Rectal smooth muscle tissue (tissue), 1 donor: ENCODE measurements around the gene AIP.

Experiments
- H3K27ac ChIP-seq: one replicate; pipeline ENCODE4 v1.7.0; 2013; ENCODE audit warnings: low read depth, low read length, inconsistent platforms
- H3K27me3 ChIP-seq: one replicate; pipeline ENCODE4 v1.7.0; 2013; ENCODE audit warnings: low read length; ENCODE audit not compliant: control insufficient read depth, insufficient read depth
- H3K36me3 ChIP-seq: one replicate; pipeline ENCODE4 v1.7.0; 2013; ENCODE audit warnings: low read length; ENCODE audit not compliant: control insufficient read depth, insufficient read depth
- H3K4me1 ChIP-seq: one replicate; pipeline ENCODE4 v1.7.0; 2013; ENCODE audit warnings: low read length; ENCODE audit not compliant: control insufficient read depth, insufficient read depth
- H3K4me3 ChIP-seq: one replicate; pipeline ENCODE4 v1.7.0; 2013; ENCODE audit warnings: low read length
- H3K9ac ChIP-seq: one replicate; pipeline ENCODE4 v1.7.0; 2013; ENCODE audit warnings: low read length

Gene AIP

GRCh38 chr11:67439321-67440228 lies 43.3 kb upstream of the AIP start:
- peaks cover 9% of the 10 kb centered on the region for H3K36me3 ChIP-seq
- H3K9ac ChIP-seq = no peak overlapping the region
- H3K27me3 ChIP-seq = no peaks in the 10 kb centered on the region
- no peak overlapping the region for H3K4me3 ChIP-seq
- no peaks in the 10 kb centered on the region for H3K4me1 ChIP-seq
- peak overlapping the region; percentile 11 for H3K27ac ChIP-seq

- Histone ChIP-seq H3K4me3 (no peak overlapping the region), H3K36me3 (peaks cover 6% of the 10 kb centered on the region), H3K4me1 (no peaks in the 10 kb centered on the region), H3K27me3 (no peaks in the 10 kb centered on the region), H3K9ac (no peak overlapping the region), H3K27ac (no peak overlapping the region)
Measured at GRCh38 chr11:67440229-67441097, 42.4 kb upstream of the AIP start.

GRCh38 chr11:67441098-67441563 lies 41.7 kb upstream of the AIP start:
- Histone ChIP-seq H3K36me3 (peaks cover 3% of the 10 kb centered on the region), H3K4me3 (no peak overlapping the region), H3K4me1 (no peaks in the 10 kb centered on the region), H3K27ac (no peak overlapping the region), H3K9ac (no peak overlapping the region), H3K27me3 (no peaks in the 10 kb centered on the region)

- no peak overlapping the region for H3K9ac ChIP-seq
- no peaks in the 10 kb centered on the region for H3K4me1 ChIP-seq
- peaks cover 3% of the 10 kb centered on the region for H3K36me3 ChIP-seq
- peak overlapping the region; percentile 73 for H3K4me3 ChIP-seq
- H3K27ac ChIP-seq = no peak overlapping the region
- H3K27me3 ChIP-seq = no peaks in the 10 kb centered on the region
Measured at GRCh38 chr11:67441731-67442351, 41.0 kb upstream of the AIP start.

GRCh38 chr11:67442504-67443404 lies 40.1 kb upstream of the AIP start:
- peak overlapping the region; percentile 73 for H3K4me3 ChIP-seq
- no peaks in the 10 kb centered on the region for H3K4me1 ChIP-seq
- peaks cover under 1% of the 10 kb centered on the region for H3K36me3 ChIP-seq
- H3K27me3 ChIP-seq = no peaks in the 10 kb centered on the region
- peak overlapping the region; percentile 88 for H3K27ac ChIP-seq
- peak overlapping the region; percentile 45 for H3K9ac ChIP-seq

GRCh38 chr11:67445515-67445914 lies 37.3 kb upstream of the AIP start:
- no peak overlapping the region for H3K9ac ChIP-seq
- H3K36me3 ChIP-seq = no peaks in the 10 kb centered on the region
- no peak overlapping the region for H3K4me3 ChIP-seq
- no peaks in the 10 kb centered on the region for H3K27me3 ChIP-seq
- H3K4me1 ChIP-seq = no peaks in the 10 kb centered on the region
- H3K27ac ChIP-seq = no peak overlapping the region

GRCh38 chr11:67448220-67448609 lies 34.6 kb upstream of the AIP start:
- H3K27me3 ChIP-seq = no peaks in the 10 kb centered on the region
- H3K4me3 ChIP-seq = no peak overlapping the region
- no peaks in the 10 kb centered on the region for H3K4me1 ChIP-seq
- no peak overlapping the region for H3K9ac ChIP-seq
- H3K36me3 ChIP-seq = no peaks in the 10 kb centered on the region
- H3K27ac ChIP-seq = no peak overlapping the region

GRCh38 chr11:67449116-67449844 lies 33.5 kb upstream of the AIP start:
- Histone ChIP-seq H3K4me3 (no peak overlapping the region), H3K27me3 (no peaks in the 10 kb centered on the region), H3K36me3 (no peaks in the 10 kb centered on the region), H3K4me1 (no peaks in the 10 kb centered on the region), H3K9ac (no peak overlapping the region), H3K27ac (no peak overlapping the region)

GRCh38 chr11:67450796-67451657 lies 31.8 kb upstream of the AIP start:
- Histone ChIP-seq H3K27ac (no peak overlapping the region), H3K4me3 (no peak overlapping the region), H3K4me1 (no peaks in the 10 kb centered on the region)

GRCh38 chr11:67451658-67451976 lies 31.2 kb upstream of the AIP start:
- H3K36me3 ChIP-seq = no peaks in the 10 kb centered on the region
- H3K9ac ChIP-seq = no peak overlapping the region
- no peaks in the 10 kb centered on the region for H3K4me1 ChIP-seq
- no peak overlapping the region for H3K27ac ChIP-seq
- no peak overlapping the region for H3K4me3 ChIP-seq
- H3K27me3 ChIP-seq = no peaks in the 10 kb centered on the region

More at GRCh38 chr11:67450796-67451657, 31.8 kb upstream of the AIP start:
- no peaks in the 10 kb centered on the region for H3K27me3 ChIP-seq
- H3K9ac ChIP-seq = no peak overlapping the region
- H3K36me3 ChIP-seq = no peaks in the 10 kb centered on the region
